AG08396 (cell line): Measurements from ENCODE around the gene LAMC1.
A peak's percentile ranks its signal among the peaks of the same experiment; 100 is the strongest.

Experiments
- DNase-seq: peaks from one replicate; pipeline ENCODE4 v3.0.0; 2012; ENCODE audit warnings: low spot score, mixed read lengths

LAMC1 gene

GRCh38 chr1:183079712-183080388 is 56.6 kb downstream of the LAMC1 start:
- no peak for DNase-seq

GRCh38 chr1:183080406-183080805 is 57.2 kb downstream of the LAMC1 start:
- peak; percentile 32 for DNase-seq

GRCh38 chr1:183081402-183082120 is 58.3 kb downstream of the LAMC1 start:
- DNase-seq = no peak

- no peak for DNase-seq
Observed at GRCh38 chr1:183082650-183083049, 59.4 kb downstream of the LAMC1 start.

GRCh38 chr1:183087001-183087400 is 63.8 kb downstream of the LAMC1 start:
- no peak for DNase-seq

- no peak for DNase-seq
Observed at GRCh38 chr1:183089025-183089639, 65.9 kb downstream of the LAMC1 start.

GRCh38 chr1:183090391-183091006 is 67.3 kb downstream of the LAMC1 start:
- peak; percentile 34 for DNase-seq

- no peak for DNase-seq
Observed at GRCh38 chr1:183091181-183091580, 68.0 kb downstream of the LAMC1 start.

GRCh38 chr1:183092350-183092749 is 69.1 kb downstream of the LAMC1 start:
- no peak for DNase-seq

- no peak for DNase-seq
Observed at GRCh38 chr1:183093066-183093668, 69.9 kb downstream of the LAMC1 start.

- DNase-seq = peak; percentile 23
Observed at GRCh38 chr1:183093786-183094298, 70.6 kb downstream of the LAMC1 start.

- DNase-seq = no peak
Observed at GRCh38 chr1:183094351-183094750, 71.1 kb downstream of the LAMC1 start.

- DNase-seq = no peak
Observed at GRCh38 chr1:183096351-183096750, 73.1 kb downstream of the LAMC1 start.

GRCh38 chr1:183096894-183097293 is 73.7 kb downstream of the LAMC1 start:
- peak; percentile 39 for DNase-seq

- DNase-seq = peak; percentile 27
Observed at GRCh38 chr1:183097438-183098051, 74.3 kb downstream of the LAMC1 start.

- DNase-seq = no peak
Observed at GRCh38 chr1:183098317-183098716, 75.1 kb downstream of the LAMC1 start.

- no peak for DNase-seq
Observed at GRCh38 chr1:183100361-183100974, 77.2 kb downstream of the LAMC1 start.

GRCh38 chr1:183101081-183101480 is 77.9 kb downstream of the LAMC1 start:
- no peak for DNase-seq

GRCh38 chr1:183101841-183102276 is 78.6 kb downstream of the LAMC1 start:
- no peak for DNase-seq

GRCh38 chr1:183103147-183103546 is 79.9 kb downstream of the LAMC1 start:
- DNase-seq = no peak

GRCh38 chr1:183103577-183103976 is 80.4 kb downstream of the LAMC1 start:
- no peak for DNase-seq
